H1 (cell line): ENCODE measurements around the gene NOD2. TPM values are rescaled to one million over a fixed set of nuclear protein-coding genes. Genes with fewer than 3 reads are reported as not detected.

Experiments
- CTCF ChIA-PET: fragments of 300-600 bp; sonication (Branson Sonifier 250); formaldehyde crosslinking; loops from one replicate; lab custom pipeline; 2021; ENCODE audit not compliant: partially characterized antibody; lab: Charles Lee
- POLR2A ChIA-PET: fragments of 300-600 bp; sonication (Branson Sonifier 250); formaldehyde crosslinking; loops from one replicate; lab custom pipeline; 2021; ENCODE audit warnings: inconsistent platforms; ENCODE audit not compliant: partially characterized antibody; lab: Charles Lee
- DNase-seq, 2 experiments: peaks; one replicate each; pipeline versions ENCODE4 v3.0.0 to v3.0.0-alpha.2; 2010 to 2022; ENCODE audit warnings: low spot score in 2 of 2, low read depth in 1 of 2, mixed read lengths in 1 of 2
- FAIRE-seq: peaks from 2 replicates; lab custom pipeline; 2011; peaks lifted over from hg19 to GRCh38; lab: Jason Lieb, UNC
- H2AFZ ChIP-seq: 2 replicates; pipeline ENCODE4 v1.8.1; 2012; ENCODE audit warnings: low read length, inconsistent platforms
- H2AK5ac ChIP-seq: 2 replicates; pipeline ENCODE4 v1.6.1; 2013; ENCODE audit warnings: low read depth, low read length
- H2BK120ac ChIP-seq: replicated peaks from 2 replicates; pipeline ENCODE3; 2013; ENCODE audit warnings: low read depth, low read length, inconsistent platforms
- H2BK12ac ChIP-seq: 2 replicates; pipeline ENCODE4 v1.6.1; 2013; ENCODE audit warnings: low read depth, low read length
- H2BK15ac ChIP-seq: 2 replicates; pipeline ENCODE4 v1.6.1; 2013; ENCODE audit warnings: low read length
- H2BK20ac ChIP-seq: 2 replicates; pipeline ENCODE4 v1.6.1; 2013; ENCODE audit warnings: low read length
- H2BK5ac ChIP-seq: 2 replicates; pipeline ENCODE4 v1.6.1; 2013; ENCODE audit warnings: low read depth, low read length
- H3K14ac ChIP-seq: 2 replicates; pipeline ENCODE4 v1.6.1; 2013; ENCODE audit warnings: inconsistent platforms; ENCODE audit not compliant: insufficient read length
- H3K18ac ChIP-seq: 2 replicates; pipeline ENCODE4 v1.6.1; 2013; ENCODE audit warnings: low read length; ENCODE audit errors: extremely low read depth
- H3K23ac ChIP-seq: 2 replicates; pipeline ENCODE4 v1.6.1; 2013; ENCODE audit warnings: inconsistent platforms; ENCODE audit not compliant: insufficient read length
- H3K23me2 ChIP-seq: 2 replicates; pipeline ENCODE4 v1.6.1; 2013; ENCODE audit warnings: low read depth, low read length
- H3K27ac ChIP-seq: 2 replicates; pipeline ENCODE4 v1.6.1; 2011; ENCODE audit warnings: low read depth, low read length, inconsistent platforms
- H3K27me3 ChIP-seq, 4 experiments: replicated peaks in 1 of 4; 1 replicate in 1 of 4; 2 replicates in 3 of 4; pipeline versions ENCODE4 v1.6.1 to v1.8.1; 2011 to 2013; ENCODE audit warnings: low read length in 3 of 4, mild to moderate bottlenecking in 3 of 4, inconsistent platforms in 2 of 4, mixed read lengths in 2 of 4, moderate library complexity in 1 of 4; ENCODE audit not compliant: control insufficient read depth in 3 of 4, insufficient read depth in 3 of 4; ENCODE audit errors: extremely low read depth in 1 of 4
- H3K36me3 ChIP-seq, 4 experiments: 2 replicates each; pipeline versions ENCODE4 v1.6.1 to v1.8.1; 2011 to 2013; ENCODE audit warnings: mild to moderate bottlenecking in 4 of 4, low read length in 3 of 4, moderate library complexity in 2 of 4, control low read depth in 1 of 4, inconsistent platforms in 1 of 4; ENCODE audit not compliant: insufficient read depth in 4 of 4, control insufficient read depth in 2 of 4
- H3K4ac ChIP-seq: replicated peaks from 2 replicates; pipeline ENCODE3; 2013; ENCODE audit warnings: low read length, low read depth, mixed read lengths, inconsistent platforms; ENCODE audit not compliant: insufficient read length
- H3K4me1 ChIP-seq, 4 experiments: replicated peaks in 1 of 4; 1 replicate in 1 of 4; 2 replicates in 3 of 4; pipeline versions ENCODE4 v1.6.1 to v1.8.1; 2011 to 2013; ENCODE audit warnings: low read length in 3 of 4, inconsistent platforms in 2 of 4, mixed read lengths in 1 of 4; ENCODE audit not compliant: insufficient read depth in 4 of 4, control insufficient read depth in 3 of 4
- H3K4me2 ChIP-seq, 2 experiments: 2 replicates each; pipeline versions ENCODE4 v1.6.1 to v1.8.1; 2011 to 2013; ENCODE audit warnings: low read depth in 2 of 2, low read length in 2 of 2, control low read depth in 1 of 2, inconsistent platforms in 1 of 2, mild to moderate bottlenecking in 1 of 2; ENCODE audit not compliant: insufficient read depth in 1 of 2
- H3K4me3 ChIP-seq, 4 experiments: fragments of 200-600, 300-600 bp in 1 of 4; sonication (generic), shearing (Covaris generic), sonication (Bioruptor Twin) in 1 of 4; 2 replicates each; pipeline versions ENCODE4 v1.5.1 to v1.8.1; 2011 to 2016; ENCODE audit warnings: low read length in 4 of 4, low read depth in 3 of 4, control low read depth in 2 of 4, inconsistent platforms in 2 of 4, mild to moderate bottlenecking in 2 of 4, mixed read lengths in 1 of 4, moderate library complexity in 1 of 4; ENCODE audit not compliant: insufficient read depth in 2 of 4; ENCODE audit errors: extremely low read depth in 1 of 4
- H3K56ac ChIP-seq: replicated peaks from 2 replicates; pipeline ENCODE3; 2013; ENCODE audit warnings: low read depth, mild to moderate bottlenecking, mixed read lengths, low read length, inconsistent platforms; ENCODE audit not compliant: insufficient read length
- H3K79me1 ChIP-seq: 2 replicates; pipeline ENCODE4 v1.6.1; 2013; ENCODE audit warnings: low read depth, low read length, control low read depth
- H3K79me2 ChIP-seq, 2 experiments: 2 replicates each; pipeline versions ENCODE4 v1.6.1 to v1.8.1; 2012 to 2013; ENCODE audit warnings: low read length in 2 of 2, mild to moderate bottlenecking in 2 of 2, inconsistent platforms in 1 of 2; ENCODE audit not compliant: insufficient read depth in 2 of 2, control insufficient read depth in 1 of 2
- H3K9ac ChIP-seq, 4 experiments: replicated peaks in 1 of 4; 1 replicate in 1 of 4; 2 replicates in 3 of 4; pipeline versions ENCODE4 v1.6.1 to v1.8.1; 2011 to 2013; ENCODE audit warnings: low read depth in 3 of 4, low read length in 3 of 4, control low read depth in 2 of 4, mild to moderate bottlenecking in 2 of 4, moderate library complexity in 2 of 4, inconsistent platforms in 1 of 4; ENCODE audit errors: extremely low read depth in 1 of 4
- H3K9me3 ChIP-seq, 2 experiments: 2 replicates each; pipeline versions ENCODE4 v1.6.1 to v1.8.1; 2012 to 2013; ENCODE audit warnings: mild to moderate bottlenecking in 2 of 2, moderate library complexity in 2 of 2, control low read depth in 1 of 2, inconsistent platforms in 1 of 2, low read depth in 1 of 2, low read length in 1 of 2, mixed read lengths in 1 of 2; ENCODE audit not compliant: insufficient read depth in 2 of 2
- H4K20me1 ChIP-seq, 2 experiments: replicated peaks in 1 of 2; 2 replicates each; pipeline versions ENCODE3 to v1.8.1; 2011 to 2013; ENCODE audit warnings: inconsistent platforms in 2 of 2, low read length in 2 of 2, mild to moderate bottlenecking in 1 of 2; ENCODE audit not compliant: insufficient read depth in 2 of 2, control insufficient read depth in 1 of 2
- H4K5ac ChIP-seq: 2 replicates; pipeline ENCODE4 v1.6.1; 2013; ENCODE audit warnings: low read length, low read depth, mixed read lengths, inconsistent platforms; ENCODE audit not compliant: insufficient read length
- H4K8ac ChIP-seq: 2 replicates; pipeline ENCODE4 v1.8.0; 2013; ENCODE audit warnings: mild to moderate bottlenecking, moderate library complexity, low read length, inconsistent platforms; ENCODE audit not compliant: insufficient read depth; ENCODE audit errors: extremely low read depth
- H4K91ac ChIP-seq: replicated peaks from 2 replicates; pipeline ENCODE3; 2013; ENCODE audit warnings: low read length, mixed read lengths, inconsistent platforms; ENCODE audit not compliant: insufficient read length
- CBX8 ChIP-seq: fragments of 300-800, 300-1000 bp; sonication (generic); IDR thresholded peaks from 2 replicates; pipeline ENCODE4 v1.7.1; 2016; ENCODE audit warnings: low read depth, low read length, borderline replicate concordance
- CREB1 ChIP-seq: IDR thresholded peaks from 2 replicates; pipeline ENCODE4 v1.6.1; 2012; ENCODE audit warnings: inconsistent platforms
- HDAC6 ChIP-seq: IDR thresholded peaks from one replicate; pipeline ENCODE4 v1.7.1; 2012; ENCODE audit warnings: low read depth, mild to moderate bottlenecking, inconsistent platforms, low read length, moderate library complexity
- KDM5A ChIP-seq: fragments of 200-600 bp; IDR thresholded peaks from 2 replicates; pipeline ENCODE4 v1.7.1; 2012; ENCODE audit warnings: mild to moderate bottlenecking, low read length, inconsistent platforms, mixed read lengths
- MAX ChIP-seq: IDR thresholded peaks from 2 replicates; pipeline ENCODE4 v1.6.1; 2012; ENCODE audit warnings: inconsistent platforms
- NANOG ChIP-seq: IDR thresholded peaks from 2 replicates; pipeline ENCODE4 v1.6.1; 2011; ENCODE audit warnings: low read length, low read depth, mild to moderate bottlenecking, inconsistent platforms; ENCODE audit not compliant: insufficient read depth, poor library complexity, severe bottlenecking
- POU5F1 ChIP-seq: IDR thresholded peaks from 2 replicates; pipeline ENCODE4 v1.6.1; 2011; ENCODE audit warnings: low read depth, mild to moderate bottlenecking, low read length, moderate library complexity
- SP1 ChIP-seq: IDR thresholded peaks from 2 replicates; pipeline ENCODE4 v1.6.1; 2011; ENCODE audit warnings: low read depth, low read length
- SP4 ChIP-seq: IDR thresholded peaks from 2 replicates; pipeline ENCODE4 v1.6.1; 2012; ENCODE audit warnings: low read length, inconsistent platforms
- WGBS, 2 experiments: shearing (Covaris generic) in 1 of 2; methylation state at CpG; one replicate each; pipeline versions ENCODE4 v1.1.6 to v1.1.7; 2013 to 2015; ENCODE audit warnings: low lambda C conversion rate in 2 of 2, mixed read lengths in 2 of 2, inconsistent platforms in 1 of 2, low coverage in 1 of 2, missing lambda C conversion rate in 1 of 2; ENCODE audit not compliant: insufficient replicate concordance in 2 of 2, insufficient coverage in 1 of 2, insufficient read length in 1 of 2; ENCODE audit errors: extremely low coverage in 1 of 2, missing lambda C conversion rate in 1 of 2; 5-methylcytosine and 5-hydroxymethylcytosine counted together
- polyA plus RNA-seq, 7 experiments: library from polyadenylated mRNA; depleted of rRNA in 3 of 7; stranded (reverse) in 5 of 7; unstranded in 2 of 7; fragments of >200 nt in 5 of 7; fragments of 200-250 nt in 2 of 7; gene quantifications; 1 replicate in 5 of 7; 2 replicates in 1 of 7; 4 replicates in 1 of 7; pipeline versions ENCODE4 v1.2.1 to v1.2.3, GENCODE V29; 2011 to 2013; ENCODE audit warnings: missing spikeins in 2 of 7, mixed read lengths in 2 of 7
- total RNA-seq: library from RNA; stranded (reverse); fragmentation: NEBNext Ultra II Directional; extraction: Animal tissue kit (Norgen Biotek cat#: 25700); gene quantifications from 2 replicates; pipeline ENCODE4 v1.2.1, GENCODE V29; 2021

Gene NOD2
- total and polyA plus RNA-seq, 2 of the 8 experiments (the other 6 are each of a cell fraction or from before 2014, with no cell fraction given): 0.37 to 0.42 TPM

- no peak overlapping the region for H3K4me3 ChIP-seq
- no peaks in the 10 kb centered on the region for H3K4me1 ChIP-seq
- DNase-seq (no peak), FAIRE-seq (no peak)
- H4K8ac ChIP-seq: no peak overlapping the region
- 92% methylated on average over 3 of the region's 3 CpGs; no CpG with 5 or more reads in 1 of the 2 experiments for WGBS, 2 experiments
- no peak overlapping the region for H3K9ac ChIP-seq
- no peak overlapping the region for H2AFZ ChIP-seq
- no peaks in the 10 kb centered on the region for H3K27me3 ChIP-seq
- CTCF ChIA-PET: interaction anchor here (0.7 kb wide), 1 partner anchor 8 kb away, joined by 3 read pairs; no protein-coding TSS in a partner anchor
- no peaks in the 10 kb centered on the region for H3K23me2 ChIP-seq
- no peak overlapping the region for H3K27ac ChIP-seq
- no peak overlapping the region for H3K4me2 ChIP-seq
- POLR2A ChIA-PET: no interaction called here
- H3K79me2 ChIP-seq: no peaks in the 10 kb centered on the region
- no peak overlapping the region for H2BK12ac ChIP-seq
- H4K5ac ChIP-seq: no peak overlapping the region
- no peaks in the 10 kb centered on the region for H4K20me1 ChIP-seq
- no peak overlapping the region for H4K91ac ChIP-seq
- H3K14ac ChIP-seq: no peak overlapping the region
- H3K9me3 ChIP-seq: no peaks in the 10 kb centered on the region
- H3K23ac ChIP-seq: no peak overlapping the region
- no peak overlapping the region for H2AK5ac ChIP-seq
- H3K4ac ChIP-seq: no peak overlapping the region
- H3K18ac ChIP-seq: no peak overlapping the region
- H3K79me1 ChIP-seq: no peaks in the 10 kb centered on the region
- H3K36me3 ChIP-seq: no peaks in the 10 kb centered on the region; a peak in 1 of 8 replicates
- H2BK120ac ChIP-seq: no peak overlapping the region
- H2BK15ac ChIP-seq: no peak overlapping the region
- no peak overlapping the region for H3K56ac ChIP-seq
- H2BK20ac ChIP-seq: no peak overlapping the region
- no peak overlapping the region for H2BK5ac ChIP-seq
- no peak for TF ChIP-seq SP4
- TF ChIP-seq POU5F1: no peak
- TF ChIP-seq CREB1: no peak
- no peak for TF ChIP-seq NANOG
- TF ChIP-seq MAX: no peak
- TF ChIP-seq HDAC6: no peak
- no peak for TF ChIP-seq KDM5A
- TF ChIP-seq CBX8: no peak
- no peak for TF ChIP-seq SP1
These were observed 78.0 kb downstream of the NOD2 start for GRCh38 chr16:50771366-50771765.
